ENCODE data around the gene RFTN1.

RFTN1 gene

GRCh38 chr3:16279010-16279801 lies 234.3 kb downstream of the RFTN1 start:
- no peaks in the 10 kb centered on the region for H3K27me3 ChIP-seq
- no peaks in the 10 kb centered on the region for H3K4me1 ChIP-seq
- no peaks in the 10 kb centered on the region for H3K36me3 ChIP-seq
- no peak for TF ChIP-seq CTCF (IDR thresholded peaks at IDR 0.05; ENCODE audit: low read depth, low read length)
- no peak overlapping the region for H3K4me3 ChIP-seq (ENCODE audit: low read depth, low read length)
- DNase-seq: no peak
- no peaks in the 10 kb centered on the region for H3K9me3 ChIP-seq

GRCh38 chr3:16277471-16277870 lies 236.0 kb downstream of the RFTN1 start:
- Histone ChIP-seq H3K4me1 (no peaks in the 10 kb centered on the region), H3K4me3 (ENCODE audit: low read depth, low read length) (no peak overlapping the region), H3K27me3 (no peaks in the 10 kb centered on the region), H3K9me3 (no peaks in the 10 kb centered on the region), H3K36me3 (no peaks in the 10 kb centered on the region)
- no peak for DNase-seq
- no peak for TF ChIP-seq CTCF (IDR thresholded peaks at IDR 0.05; ENCODE audit: low read depth, low read length)

- no peak overlapping the region for H3K4me3 ChIP-seq (ENCODE audit: low read depth, low read length)
- no peaks in the 10 kb centered on the region for H3K9me3 ChIP-seq
- no peaks in the 10 kb centered on the region for H3K27me3 ChIP-seq
- no peaks in the 10 kb centered on the region for H3K4me1 ChIP-seq
- H3K36me3 ChIP-seq: no peaks in the 10 kb centered on the region
- TF ChIP-seq CTCF (IDR thresholded peaks at IDR 0.05; ENCODE audit: low read depth, low read length): no peak
- no peak for DNase-seq
Measured at GRCh38 chr3:16273867-16274266, 239.6 kb downstream of the RFTN1 start.

- H3K27me3 ChIP-seq: no peaks in the 10 kb centered on the region
- H3K36me3 ChIP-seq: no peaks in the 10 kb centered on the region
- no peak for DNase-seq
- no peak overlapping the region for H3K4me3 ChIP-seq (ENCODE audit: low read depth, low read length)
- H3K9me3 ChIP-seq: no peaks in the 10 kb centered on the region
- no peak for TF ChIP-seq CTCF (IDR thresholded peaks at IDR 0.05; ENCODE audit: low read depth, low read length)
- no peaks in the 10 kb centered on the region for H3K4me1 ChIP-seq
Measured at GRCh38 chr3:16272588-16272987, 240.9 kb downstream of the RFTN1 start.

- H3K27me3 ChIP-seq: no peaks in the 10 kb centered on the region
- no peak for TF ChIP-seq CTCF (IDR thresholded peaks at IDR 0.05; ENCODE audit: low read depth, low read length)
- H3K9me3 ChIP-seq: no peaks in the 10 kb centered on the region
- H3K4me3 ChIP-seq (ENCODE audit: low read depth, low read length): no peak overlapping the region
- H3K36me3 ChIP-seq: no peaks in the 10 kb centered on the region
- H3K4me1 ChIP-seq: no peaks in the 10 kb centered on the region
- DNase-seq: no peak
Measured at GRCh38 chr3:16270855-16271254, 242.6 kb downstream of the RFTN1 start.

GRCh38 chr3:16266714-16267113 lies 246.8 kb downstream of the RFTN1 start:
- Histone ChIP-seq H3K27me3 (no peaks in the 10 kb centered on the region), H3K36me3 (no peaks in the 10 kb centered on the region), H3K4me3 (ENCODE audit: low read depth, low read length) (no peak overlapping the region), H3K9me3 (no peaks in the 10 kb centered on the region), H3K4me1 (no peaks in the 10 kb centered on the region)
- no peak for DNase-seq
- TF ChIP-seq CTCF (IDR thresholded peaks at IDR 0.05; ENCODE audit: low read depth, low read length): no peak
